Activated T-cell treated with anti-CD3 and anti-CD28 coated beads, Interleukin-2, amount 50 U/mL, for 4 hours (primary cell): ENCODE data around the gene RALGAPA2. TPM values are rescaled to one million over a fixed set of nuclear protein-coding genes. Genes with fewer than 3 reads are reported as not detected.

Source experiments
- ATAC-seq, 2 donors: fragments of 200-7000 bp; cut with Tn5 transposase; one replicate each; pipeline ENCODE4 v1.10.0; 2021
- DNase-seq: peaks from one replicate; pipeline ENCODE4 v3.0.0-alpha.2; 2020
- H3K27me3 Mint-ChIP-seq: one replicate; pipeline ENCODE4 v1.8.0; 2021; ENCODE audit warnings: low read depth, mixed read lengths
- H3K36me3 Mint-ChIP-seq: one replicate; pipeline ENCODE4 v1.8.0; 2022; ENCODE audit warnings: mixed read lengths; ENCODE audit not compliant: insufficient read depth
- H3K4me1 Mint-ChIP-seq: one replicate; pipeline ENCODE4 v1.8.0; 2021; ENCODE audit warnings: low read depth, mixed read lengths
- H3K4me3 Mint-ChIP-seq: one replicate; pipeline ENCODE4 v1.8.0; 2021; ENCODE audit warnings: mild to moderate bottlenecking, moderate library complexity, mixed read lengths
- H3K9me3 Mint-ChIP-seq: one replicate; pipeline ENCODE4 v1.8.0; 2021; ENCODE audit warnings: mixed read lengths
- total RNA-seq, 3 donors: library from RNA; stranded (reverse); gene quantifications; one replicate each; pipeline ENCODE4 v1.2.1, GENCODE V29; 2021

RALGAPA2 gene
- total RNA-seq, 3 donors from 2014 or later, result 5.9 to 8.3 (median 7.2) TPM

GRCh38 chr20:20649945-20650344 lies 62.5 kb downstream of the RALGAPA2 start:
- no peak for ATAC-seq
- no peak for DNase-seq
- Mint-ChIP-seq H3K9me3 (no peaks in the 10 kb centered on the region), H3K4me3 (no peak overlapping the region), H3K4me1 (no peaks in the 10 kb centered on the region), H3K36me3 (peaks cover 19% of the 10 kb centered on the region), H3K27me3 (no peaks in the 10 kb centered on the region)

GRCh38 chr20:20643927-20644326 lies 68.5 kb downstream of the RALGAPA2 start:
- DNase-seq, result no peak
- no peak overlapping the region for H3K4me3 Mint-ChIP-seq
- no peaks in the 10 kb centered on the region for H3K9me3 Mint-ChIP-seq
- no peaks in the 10 kb centered on the region for H3K27me3 Mint-ChIP-seq
- ATAC-seq, result no peak
- H3K4me1 Mint-ChIP-seq, result peaks cover 2% of the 10 kb centered on the region
- peaks cover 26% of the 10 kb centered on the region for H3K36me3 Mint-ChIP-seq

GRCh38 chr20:20641783-20642182 lies 70.7 kb downstream of the RALGAPA2 start:
- ATAC-seq (no peak), DNase-seq (no peak)
- Mint-ChIP-seq H3K27me3 (no peaks in the 10 kb centered on the region), H3K9me3 (no peaks in the 10 kb centered on the region), H3K36me3 (peaks cover 33% of the 10 kb centered on the region), H3K4me3 (no peak overlapping the region), H3K4me1 (peaks cover 2% of the 10 kb centered on the region)

- Mint-ChIP-seq H3K4me1 (no peaks in the 10 kb centered on the region), H3K4me3 (no peak overlapping the region), H3K27me3 (no peaks in the 10 kb centered on the region), H3K36me3 (peaks cover 47% of the 10 kb centered on the region), H3K9me3 (no peaks in the 10 kb centered on the region)
- ATAC-seq (no peak), DNase-seq (no peak)
Observed at GRCh38 chr20:20638878-20639277, 73.6 kb downstream of the RALGAPA2 start.

- Mint-ChIP-seq H3K4me1 (no peaks in the 10 kb centered on the region), H3K36me3 (peaks cover 52% of the 10 kb centered on the region), H3K4me3 (no peak overlapping the region), H3K9me3 (no peaks in the 10 kb centered on the region), H3K27me3 (no peaks in the 10 kb centered on the region)
- ATAC-seq (no peak), DNase-seq (no peak)
Observed at GRCh38 chr20:20637998-20638725, 74.3 kb downstream of the RALGAPA2 start.

GRCh38 chr20:20635006-20635405 lies 77.4 kb downstream of the RALGAPA2 start:
- peaks cover 49% of the 10 kb centered on the region for H3K36me3 Mint-ChIP-seq
- H3K9me3 Mint-ChIP-seq, result no peaks in the 10 kb centered on the region
- H3K4me1 Mint-ChIP-seq, result no peaks in the 10 kb centered on the region
- H3K4me3 Mint-ChIP-seq, result no peak overlapping the region
- H3K27me3 Mint-ChIP-seq, result no peaks in the 10 kb centered on the region
- DNase-seq (no peak), ATAC-seq (no peak)

- Mint-ChIP-seq H3K36me3 (peaks cover 41% of the 10 kb centered on the region), H3K27me3 (no peaks in the 10 kb centered on the region), H3K4me3 (no peak overlapping the region), H3K9me3 (no peaks in the 10 kb centered on the region), H3K4me1 (no peaks in the 10 kb centered on the region)
- ATAC-seq (no peak), DNase-seq (no peak)
Observed at GRCh38 chr20:20632644-20633043, 79.8 kb downstream of the RALGAPA2 start.

GRCh38 chr20:20630551-20630950 lies 81.9 kb downstream of the RALGAPA2 start:
- Mint-ChIP-seq H3K4me3 (no peak overlapping the region), H3K27me3 (no peaks in the 10 kb centered on the region), H3K36me3 (peaks cover 45% of the 10 kb centered on the region), H3K9me3 (no peaks in the 10 kb centered on the region), H3K4me1 (no peaks in the 10 kb centered on the region)
- DNase-seq (no peak), ATAC-seq (no peak)

GRCh38 chr20:20629556-20630188 lies 82.8 kb downstream of the RALGAPA2 start:
- no peaks in the 10 kb centered on the region for H3K4me1 Mint-ChIP-seq
- no peak overlapping the region for H3K4me3 Mint-ChIP-seq
- no peaks in the 10 kb centered on the region for H3K27me3 Mint-ChIP-seq
- DNase-seq, result no peak
- ATAC-seq, result no peak
- H3K9me3 Mint-ChIP-seq, result no peaks in the 10 kb centered on the region
- peaks cover 39% of the 10 kb centered on the region for H3K36me3 Mint-ChIP-seq

GRCh38 chr20:20628314-20628713 lies 84.1 kb downstream of the RALGAPA2 start:
- Mint-ChIP-seq H3K27me3 (no peaks in the 10 kb centered on the region), H3K36me3 (peaks cover 28% of the 10 kb centered on the region), H3K4me1 (no peaks in the 10 kb centered on the region), H3K4me3 (no peak overlapping the region), H3K9me3 (no peaks in the 10 kb centered on the region)
- DNase-seq, result no peak
- no peak for ATAC-seq

GRCh38 chr20:20627471-20627870 lies 85.0 kb downstream of the RALGAPA2 start:
- ATAC-seq (no peak), DNase-seq (no peak)
- Mint-ChIP-seq H3K9me3 (no peaks in the 10 kb centered on the region), H3K27me3 (no peaks in the 10 kb centered on the region), H3K36me3 (peaks cover 26% of the 10 kb centered on the region), H3K4me3 (no peak overlapping the region), H3K4me1 (no peaks in the 10 kb centered on the region)

- Mint-ChIP-seq H3K4me1 (no peaks in the 10 kb centered on the region), H3K4me3 (no peak overlapping the region), H3K9me3 (no peaks in the 10 kb centered on the region), H3K27me3 (no peaks in the 10 kb centered on the region), H3K36me3 (peaks cover 26% of the 10 kb centered on the region)
- DNase-seq (no peak), ATAC-seq (no peak)
Observed at GRCh38 chr20:20624914-20625313, 87.5 kb downstream of the RALGAPA2 start.

- ATAC-seq (no peak), DNase-seq (no peak)
- Mint-ChIP-seq H3K4me1 (no peaks in the 10 kb centered on the region), H3K4me3 (no peak overlapping the region), H3K9me3 (no peaks in the 10 kb centered on the region), H3K36me3 (peaks cover 19% of the 10 kb centered on the region), H3K27me3 (no peaks in the 10 kb centered on the region)
Observed at GRCh38 chr20:20621195-20621594, 91.2 kb downstream of the RALGAPA2 start.

GRCh38 chr20:20614391-20614790 lies 98.1 kb downstream of the RALGAPA2 start:
- no peaks in the 10 kb centered on the region for H3K4me1 Mint-ChIP-seq
- H3K4me3 Mint-ChIP-seq, result no peak overlapping the region
- no peaks in the 10 kb centered on the region for H3K9me3 Mint-ChIP-seq
- H3K36me3 Mint-ChIP-seq, result peaks cover 34% of the 10 kb centered on the region
- ATAC-seq (no peak), DNase-seq (no peak)
- H3K27me3 Mint-ChIP-seq, result no peaks in the 10 kb centered on the region

- Mint-ChIP-seq H3K9me3 (no peaks in the 10 kb centered on the region), H3K27me3 (no peaks in the 10 kb centered on the region), H3K4me3 (no peak overlapping the region), H3K36me3 (peaks cover 28% of the 10 kb centered on the region), H3K4me1 (no peaks in the 10 kb centered on the region)
- ATAC-seq, result no peak
- DNase-seq, result no peak
Observed at GRCh38 chr20:20612251-20612650, 100.2 kb downstream of the RALGAPA2 start.
